HCT116 (cell line): Measurements from ENCODE around the gene RAPGEF1. TPM values are rescaled to one million over a fixed set of nuclear protein-coding genes. Genes with fewer than 3 reads are reported as not detected.

Source experiments
- ATAC-seq: fragments of 200-7000 bp; cut with Tn5 transposase; 2 replicates; pipeline ENCODE4 v1.9.1; 2020; ENCODE audit warnings: mild to moderate bottlenecking, moderate library complexity
- BruUV-seq: library from RNA; stranded (reverse); fragments of 400-500 nt; replicated peaks from 2 replicates; lab custom pipeline; 2021; lab: Mats Ljungman, UMichigan
- CTCF ChIA-PET: fragments of 300-600 bp; sonication (Branson Sonifier 250); formaldehyde crosslinking; loops from one replicate; lab custom pipeline; 2021; ENCODE audit warnings: antibody characterized with exemption; lab: Charles Lee
- POLR2A ChIA-PET: fragments of 300-600, 350-600 bp; sonication (Branson Sonifier 250); formaldehyde crosslinking; loops from one replicate; lab custom pipeline; 2021; ENCODE audit warnings: antibody characterized with exemption; lab: Charles Lee
- RAD21 ChIA-PET, 2 experiments: fragments of 300-600 bp; sonication (Branson Sonifier 250); formaldehyde crosslinking; loops; one replicate each; lab custom pipeline; 2023; ENCODE audit warnings: low total read pairs in 2 of 2; ENCODE audit not compliant: uncharacterized antibody in 2 of 2, unreplicated experiment in 2 of 2, low non-redundant PET in 1 of 2; lab: Charles Lee
- DNase-seq: peaks from one replicate; pipeline ENCODE4 v3.0.0-alpha.2; 2010; ENCODE audit warnings: low read depth, low spot score
- H2AFZ ChIP-seq: fragments of 200-600 bp; shearing (Covaris generic), sonication (generic); 2 replicates; pipeline ENCODE4 v1.6.1; 2017; ENCODE audit warnings: low read depth, mixed run types, mixed read lengths, antibody characterized with exemption, low read length; ENCODE audit not compliant: poor library complexity, severe bottlenecking
- H3K27ac ChIP-seq: 2 replicates; pipeline ENCODE4 v1.5.1; 2012; ENCODE audit warnings: low read depth, low read length
- H3K27me3 ChIP-seq: fragments of 200-600 bp; sonication (generic); 2 replicates; pipeline ENCODE4 v1.6.1; 2016; ENCODE audit warnings: mixed run types, low read length, mixed read lengths; ENCODE audit not compliant: insufficient read depth
- H3K36me3 ChIP-seq, 2 experiments: fragments of 200-500 bp in 1 of 2; fragments of 200-600 bp in 1 of 2; sonication (Bioruptor generic) in 1 of 2; sonication (generic) in 1 of 2; 2 replicates each; pipeline versions ENCODE4 v1.5.1 to v1.6.1; 2014 to 2016; ENCODE audit warnings: low read length in 2 of 2, inconsistent platforms in 1 of 2, mixed read lengths in 1 of 2, mixed run types in 1 of 2; ENCODE audit not compliant: insufficient read depth in 2 of 2, control insufficient read depth in 1 of 2
- H3K4me1 ChIP-seq, 2 experiments: fragments of 200-600 bp in 1 of 2; sonication (generic) in 1 of 2; 2 replicates each; pipeline versions ENCODE4 v1.5.1 to v1.6.1; 2012 to 2017; ENCODE audit warnings: low read length in 2 of 2, inconsistent platforms in 1 of 2, mild to moderate bottlenecking in 1 of 2, mixed read lengths in 1 of 2, mixed run types in 1 of 2, moderate library complexity in 1 of 2; ENCODE audit not compliant: insufficient read depth in 2 of 2, control insufficient read depth in 1 of 2
- H3K4me2 ChIP-seq: fragments of 200-600 bp; sonication (generic); 2 replicates; pipeline ENCODE4 v1.6.1; 2017; ENCODE audit warnings: mixed run types, low read length, mixed read lengths
- H3K4me3 ChIP-seq, 2 experiments: fragments of 200-600 bp in 1 of 2; sonication (generic) in 1 of 2; replicated peaks in 1 of 2; 2 replicates each; pipeline ENCODE4 v1.5.1; 2011 to 2016; ENCODE audit warnings: low read length in 2 of 2, control low read depth in 1 of 2, low read depth in 1 of 2, mild to moderate bottlenecking in 1 of 2, mixed read lengths in 1 of 2, mixed run types in 1 of 2
- H3K79me2 ChIP-seq: fragments of 200-600 bp; sonication (generic); 2 replicates; pipeline ENCODE4 v1.6.1; 2017; ENCODE audit warnings: mild to moderate bottlenecking, mixed run types, low read length, moderate library complexity, mixed read lengths; ENCODE audit not compliant: insufficient read depth
- H3K9ac ChIP-seq: fragments of 200-600 bp; sonication (generic); 2 replicates; pipeline ENCODE4 v1.6.1; 2016; ENCODE audit warnings: low read length, mixed read lengths
- H3K9me2 ChIP-seq: fragments of 200-600 bp; sonication (generic), shearing (Covaris generic); 2 replicates; pipeline ENCODE4 v1.6.1; 2017; ENCODE audit warnings: mixed run types, mild to moderate bottlenecking, moderate library complexity; ENCODE audit not compliant: insufficient read depth
- H3K9me3 ChIP-seq, 2 experiments: fragments of 200-500 bp in 1 of 2; fragments of 200-600 bp in 1 of 2; sonication (Bioruptor generic) in 1 of 2; sonication (generic) in 1 of 2; 2 replicates each; pipeline ENCODE4 v1.6.1; 2014 to 2017; ENCODE audit warnings: low read length in 2 of 2, mixed read lengths in 2 of 2, inconsistent platforms in 1 of 2, low read depth in 1 of 2, mild to moderate bottlenecking in 1 of 2, mixed run types in 1 of 2, moderate library complexity in 1 of 2; ENCODE audit not compliant: control insufficient read depth in 1 of 2, insufficient read depth in 1 of 2
- H4K20me1 ChIP-seq: fragments of 200-600 bp; sonication (generic), shearing (Covaris generic); 2 replicates; pipeline ENCODE4 v1.6.1; 2017; ENCODE audit warnings: mixed run types, mild to moderate bottlenecking, moderate library complexity; ENCODE audit not compliant: insufficient read depth
- CTCF ChIP-seq, 3 experiments: fragments of 200-600 bp in 1 of 3; sonication (generic) in 1 of 3; IDR thresholded peaks in 2 of 3; conservative IDR thresholded peaks in 1 of 3; 2 replicates each; pipeline ENCODE4 v1.5.1; 2012 to 2017; ENCODE audit warnings: low read depth in 2 of 3, low read length in 2 of 3, antibody characterized with exemption in 1 of 3, borderline replicate concordance in 1 of 3, control low read depth in 1 of 3, mild to moderate bottlenecking in 1 of 3, mixed read lengths in 1 of 3, mixed run types in 1 of 3, moderate library complexity in 1 of 3; ENCODE audit not compliant: insufficient read depth in 1 of 3
- FOSL1 ChIP-seq: IDR thresholded peaks from 2 replicates; pipeline ENCODE4 v1.6.1; 2012; ENCODE audit warnings: low read depth
- RAD21 ChIP-seq: IDR thresholded peaks from 2 replicates; pipeline ENCODE4 v1.6.1; 2012; ENCODE audit warnings: low read depth, mild to moderate bottlenecking
- SRF ChIP-seq: IDR thresholded peaks from 2 replicates; pipeline ENCODE4 v1.6.1; 2012; ENCODE audit warnings: low read depth
- TCF7L2 ChIP-seq: IDR thresholded peaks from 2 replicates; pipeline ENCODE4 v1.7.0; 2011; ENCODE audit warnings: borderline replicate concordance, inconsistent platforms; ENCODE audit not compliant: insufficient read depth, insufficient read length; ENCODE audit errors: extremely low read depth
- intact Hi-C: fragments of 100-400 bp; cut with micrococcal nuclease; formaldehyde crosslinking; loops from 2 replicates; pipeline ENCODE4 v1.10.0; 2022
- total RNA-seq: library from RNA; stranded (reverse); gene quantifications from one replicate; pipeline ENCODE4 v1.2.1, GENCODE V29; 2021; ENCODE audit not compliant: unreplicated experiment
- TF ChIP-seq, protein P1 (sequence below): IDR thresholded peaks from 2 replicates; pipeline ENCODE4 v1.6.1; 2012

Gene RAPGEF1
- total RNA-seq, 1 experiment from 2014 or later = 43.0 TPM

DNA sequence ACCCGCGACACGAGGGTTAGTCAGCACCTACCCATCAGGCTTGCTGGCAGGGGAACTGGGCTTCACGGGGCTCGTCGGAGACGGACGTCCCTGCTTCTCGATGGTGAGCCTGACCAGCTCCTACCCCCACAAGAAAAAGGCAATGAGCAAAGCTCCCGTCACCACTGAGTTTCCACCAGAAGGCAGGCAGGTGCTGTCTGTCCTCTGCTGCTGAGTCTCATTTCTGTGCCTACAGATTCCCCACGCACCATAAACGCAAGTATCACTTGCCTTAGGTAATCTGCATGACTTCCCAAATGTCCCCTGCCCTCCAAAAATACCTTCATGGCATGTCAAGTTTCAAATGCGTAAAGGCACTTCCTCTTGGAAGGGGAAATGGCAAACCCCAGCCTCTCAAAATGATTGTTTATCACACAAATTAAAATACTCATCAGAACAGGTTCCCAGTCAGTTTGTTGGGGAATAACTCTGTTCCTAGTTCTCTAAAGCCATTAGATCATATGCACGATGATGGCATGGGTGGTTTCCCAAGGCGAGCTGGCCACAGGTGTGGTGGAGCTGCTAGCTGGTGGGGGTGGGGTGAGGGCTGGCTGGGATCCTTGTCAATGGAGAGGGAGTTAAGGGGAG is 109.6 kb downstream of the RAPGEF1 start:
- Histone ChIP-seq H3K9ac (no peak overlapping the region), H4K20me1 (no peaks in the 10 kb centered on the region), H3K36me3 (no peaks in the 10 kb centered on the region)
- RAD21 ChIA-PET = no interaction called here
- POLR2A ChIA-PET = no interaction called here
- BruUV-seq = no TSS peak
- TF ChIP-seq RAD21 (no peak), CTCF (IDR thresholded peaks at IDR 0.05 in 2 of 3, conservative IDR thresholded peaks at IDR 0.05 in 1 of 3; ENCODE audit: borderline replicate concordance in 1 of 3, insufficient read depth in 1 of 3, low read depth in 2 of 3, low read length in 2 of 3) (no peak), TCF7L2 (no peak), FOSL1 (no peak)
- TF ChIP-seq, protein P1, sequence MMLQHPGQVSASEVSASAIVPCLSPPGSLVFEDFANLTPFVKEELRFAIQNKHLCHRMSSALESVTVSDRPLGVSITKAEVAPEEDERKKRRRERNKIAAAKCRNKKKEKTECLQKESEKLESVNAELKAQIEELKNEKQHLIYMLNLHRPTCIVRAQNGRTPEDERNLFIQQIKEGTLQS = no peak
- TF ChIP-seq, all 23 proteins: peak for 0
- DNase-seq = no peak
- intact Hi-C loops = no loop called here
- Histone ChIP-seq H3K9me2 (no peaks in the 10 kb centered on the region), H3K4me3 (no peak overlapping the region), H2AFZ (no peak overlapping the region), H3K4me2 (no peak overlapping the region), H3K9me3 (no peaks in the 10 kb centered on the region), H3K4me1 (peaks cover 7 to 8% of the 10 kb centered on the region in 2 experiments), H3K79me2 (no peaks in the 10 kb centered on the region), H3K27me3 (no peaks in the 10 kb centered on the region), H3K27ac (no peak overlapping the region)
- CTCF ChIA-PET = no interaction called here
- ATAC-seq = no peak

DNA sequence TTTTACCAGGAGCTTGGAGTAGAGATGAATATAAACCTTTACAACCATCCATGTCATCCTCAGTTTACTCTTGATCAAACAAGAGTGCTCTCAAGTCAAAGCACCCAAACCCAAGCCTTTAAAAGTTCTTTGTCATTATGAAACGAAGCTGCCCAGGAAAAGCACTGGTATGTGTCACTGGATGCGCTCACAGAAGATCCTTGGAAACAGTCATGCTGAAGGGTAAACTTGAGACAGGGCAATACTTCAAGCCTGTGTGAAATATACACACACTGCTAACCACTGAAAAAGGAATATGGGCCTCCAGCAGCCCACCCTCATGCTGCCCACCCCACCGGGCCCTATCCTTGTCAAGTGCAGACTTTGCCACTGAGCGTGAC is 110.1 kb downstream of the RAPGEF1 start:
- intact Hi-C loops = no loop called here

More for the DNA sequence above, 110.1 kb downstream of the RAPGEF1 start:
- H3K9me2 ChIP-seq = no peaks in the 10 kb centered on the region
- RAD21 ChIA-PET = no interaction called here
- H3K27ac ChIP-seq = no peak overlapping the region
- no peak overlapping the region for H3K9ac ChIP-seq
- CTCF ChIA-PET = no interaction called here
- H3K4me3 ChIP-seq = no peak overlapping the region
- no peaks in the 10 kb centered on the region for H3K79me2 ChIP-seq
- POLR2A ChIA-PET = no interaction called here
- no TSS peak for BruUV-seq
- no peak overlapping the region for H2AFZ ChIP-seq
- no peaks in the 10 kb centered on the region for H4K20me1 ChIP-seq
- H3K4me2 ChIP-seq = no peak overlapping the region
- TF ChIP-seq SRF = no peak
- no peaks in the 10 kb centered on the region for H3K9me3 ChIP-seq
- H3K4me1 ChIP-seq = peaks cover 2 to 3% of the 10 kb centered on the region in 2 experiments
- ATAC-seq = no peak
- H3K36me3 ChIP-seq = no peaks in the 10 kb centered on the region
- H3K27me3 ChIP-seq = no peaks in the 10 kb centered on the region
- DNase-seq = no peak
